WI38 (cell line): ENCODE results near the gene SLC25A52.
A peak's percentile ranks its signal among the peaks of the same experiment; 100 is the strongest.

Source experiments
- H3K4me3 ChIP-seq: 2 replicates; pipeline ENCODE4 v1.5.1; 2011; ENCODE audit warnings: low read depth, mild to moderate bottlenecking, control low read depth, low read length
- CTCF ChIP-seq: IDR thresholded peaks from 2 replicates; pipeline ENCODE4 v1.5.1; 2012; ENCODE audit warnings: low read depth, mild to moderate bottlenecking, control low read depth, low read length

Gene SLC25A52

GRCh38 chr18:31723639-31723989, 37.1 kb downstream of the SLC25A52 start:
- H3K4me3 ChIP-seq, result no peak overlapping the region
- no peak for TF ChIP-seq CTCF

DNA sequence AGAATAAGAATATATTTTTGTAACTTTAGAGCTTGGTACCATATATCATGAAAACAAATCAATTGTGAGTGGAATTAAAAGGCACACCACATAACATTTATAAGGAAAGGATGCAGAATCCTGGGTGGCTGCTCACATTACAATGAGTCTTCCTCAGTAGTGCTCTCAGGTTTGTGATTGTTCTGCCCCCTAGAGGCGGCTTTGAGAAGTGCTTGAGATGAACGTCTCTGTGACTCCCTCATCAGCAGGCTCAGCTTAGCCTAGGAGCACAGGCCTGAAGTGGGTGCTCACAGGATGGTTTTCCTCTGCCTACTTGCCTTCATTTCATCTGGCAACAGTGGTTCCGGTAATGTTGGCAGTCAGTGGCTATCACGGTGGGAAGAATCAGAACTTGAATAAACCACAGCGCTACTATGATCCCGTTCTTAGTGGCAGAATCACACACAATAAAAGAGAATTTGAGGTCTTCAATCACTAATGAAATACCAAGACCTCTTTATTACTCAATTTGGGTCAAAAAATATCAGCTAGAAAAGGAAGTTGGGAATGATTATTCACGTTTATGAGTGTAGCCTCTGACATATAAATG, 38.2 kb downstream of the SLC25A52 start:
- no peak overlapping the region for H3K4me3 ChIP-seq
- TF ChIP-seq CTCF, result peak; percentile 55

DNA sequence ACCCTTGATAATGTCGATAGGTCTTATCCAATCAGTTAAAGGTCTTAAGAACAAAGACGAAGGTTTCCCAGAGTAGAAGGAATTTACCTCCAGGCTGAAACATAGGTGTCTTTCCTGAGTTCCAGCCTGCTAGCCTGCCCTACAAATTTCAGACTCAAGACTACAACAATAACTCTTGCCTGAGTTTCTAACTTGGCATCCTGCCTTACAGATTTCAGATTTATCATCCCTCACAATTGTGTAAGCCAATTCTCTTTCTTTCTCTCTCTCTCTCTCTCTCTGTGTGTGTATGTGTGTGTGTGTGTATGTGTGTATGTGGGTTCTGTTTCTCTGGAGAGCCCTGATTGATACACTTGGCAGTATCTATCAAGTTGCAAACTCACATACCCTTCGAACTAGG, 39.1 kb downstream of the SLC25A52 start:
- TF ChIP-seq CTCF, result no peak

DNA sequence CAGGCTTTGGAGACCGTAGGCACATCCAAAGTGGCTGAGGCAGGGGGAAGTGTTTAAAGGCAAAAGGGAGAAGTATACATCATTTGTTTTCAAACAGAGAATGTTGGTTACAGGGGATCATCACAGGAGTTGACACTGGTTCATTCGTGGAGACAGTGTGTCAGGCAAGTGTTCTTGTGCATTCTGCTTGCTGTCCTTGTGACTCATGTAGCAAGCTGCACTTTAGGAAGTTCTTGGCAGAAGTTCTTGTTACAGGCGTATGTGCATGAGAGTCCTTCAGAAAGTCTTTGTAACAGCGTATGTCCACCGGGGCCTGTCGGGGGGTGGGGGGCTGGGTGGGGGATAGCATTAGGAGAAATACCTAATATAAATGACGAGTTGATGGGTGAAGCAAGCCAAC, 39.8 kb downstream of the SLC25A52 start:
- H3K4me3 ChIP-seq, result no peak overlapping the region
- no peak for TF ChIP-seq CTCF

More for the DNA sequence above, 39.1 kb downstream of the SLC25A52 start:
- H3K4me3 ChIP-seq, result no peak overlapping the region

- no peak overlapping the region for H3K4me3 ChIP-seq
- no peak for TF ChIP-seq CTCF
Measured at GRCh38 chr18:31719363-31720006, 41.2 kb downstream of the SLC25A52 start.

GRCh38 chr18:31718386-31718785, 42.3 kb downstream of the SLC25A52 start:
- H3K4me3 ChIP-seq, result no peak overlapping the region

More at GRCh38 chr18:31718386-31718785, 42.3 kb downstream of the SLC25A52 start:
- TF ChIP-seq CTCF, result no peak
